GM12878 (cell line): Measurements from ENCODE around the gene UFL1. TPM values are rescaled to one million over a fixed set of nuclear protein-coding genes. Genes with fewer than 3 reads are reported as not detected.

Source experiments
- CHD2 ChIP-seq: IDR thresholded peaks from 2 replicates; pipeline ENCODE4 v1.6.1; 2011; ENCODE audit warnings: low read depth, low read length, improper control_type of control experiment, borderline replicate concordance
- FOS ChIP-seq: IDR thresholded peaks from 3 replicates; pipeline ENCODE4 v1.6.1; 2011; ENCODE audit warnings: borderline replicate concordance; ENCODE audit not compliant: insufficient read length; ENCODE audit errors: extremely low read depth
- FOXM1 ChIP-seq: IDR thresholded peaks from 2 replicates; pipeline ENCODE4 v1.6.1; 2012; ENCODE audit warnings: low read depth, mild to moderate bottlenecking, inconsistent platforms, low read length, moderate library complexity
- GATAD2B ChIP-seq: fragments of 450-650 bp; conservative IDR thresholded peaks from 2 replicates; pipeline ENCODE4 v1.6.1; 2017; ENCODE audit warnings: low read depth, mild to moderate bottlenecking, moderate library complexity
- NFIC ChIP-seq: IDR thresholded peaks from 2 replicates; pipeline ENCODE4 v1.6.1; 2012; ENCODE audit warnings: low read depth, mild to moderate bottlenecking, inconsistent platforms, low read length, moderate library complexity
- NFYB ChIP-seq: IDR thresholded peaks from 2 replicates; pipeline ENCODE4 v1.6.1; 2011; ENCODE audit warnings: low read depth, mild to moderate bottlenecking, low read length, improper control_type of control experiment, moderate library complexity; ENCODE audit not compliant: insufficient read depth
- RFX5 ChIP-seq: IDR thresholded peaks from 2 replicates; pipeline ENCODE4 v1.6.1; 2011; ENCODE audit warnings: low read depth, low read length, improper control_type of control experiment
- RUNX3 ChIP-seq: IDR thresholded peaks from 2 replicates; pipeline ENCODE4 v1.6.1; 2012; ENCODE audit warnings: low read length, inconsistent platforms
- SREBF1 ChIP-seq: IDR thresholded peaks from 2 replicates; pipeline ENCODE4 v1.6.1; 2012; ENCODE audit warnings: mild to moderate bottlenecking, low read length
- TAF1 ChIP-seq: IDR thresholded peaks from 2 replicates; pipeline ENCODE4 v1.6.1; 2011; ENCODE audit warnings: mild to moderate bottlenecking, low read depth, low read length, borderline replicate concordance
- ZNF274 ChIP-seq: IDR thresholded peaks from one replicate; pipeline ENCODE4 v1.8.0; 2011; ENCODE audit not compliant: insufficient read length, insufficient read depth
- polyA plus RNA-seq, 11 experiments: library from polyadenylated mRNA; depleted of rRNA in 4 of 11; unstranded in 6 of 11; stranded (reverse) in 5 of 11; fragments of >200 nt; fragmentation: Nextera tagmentation in 4 of 11; fragmentation: Illumina TruSeq in 1 of 11; extraction: Ambion mirVana in 4 of 11; extraction: Trizol in 1 of 11; gene quantifications; 1 replicate in 1 of 11; 2 replicates in 10 of 11; pipeline versions ENCODE4 v1.2.1 to v1.2.3, GENCODE V29; 2011 to 2016; ENCODE audit warnings: inconsistent platforms in 2 of 11, missing spikeins in 2 of 11, low read depth in 1 of 11
- total RNA-seq, 4 experiments: library from RNA; depleted of rRNA in 3 of 4; stranded (reverse); fragments of >200 nt in 3 of 4; fragmentation: Illumina TruSeq in 1 of 4; extraction: Trizol in 1 of 4; gene quantifications; 2 replicates each; pipeline versions ENCODE4 v1.2.1 to v1.2.3, GENCODE V29; 2013 to 2021
- TF ChIP-seq, protein P1 (sequence below): fragments of 450-650 bp; IDR thresholded peaks from 2 replicates; pipeline ENCODE4 v1.6.1; 2017; ENCODE audit warnings: mild to moderate bottlenecking, moderate library complexity
- TF ChIP-seq, protein P2 (sequence below): IDR thresholded peaks from 2 replicates; pipeline ENCODE4 v1.6.1; 2012; ENCODE audit warnings: low read depth, low read length, improper control_type of control experiment
- TF ChIP-seq, protein P3 (sequence below): fragments of 450-650 bp; formaldehyde crosslinking; IDR thresholded peaks from 2 replicates; pipeline ENCODE4 v1.4.0; 2020; ENCODE audit warnings: mild to moderate bottlenecking, moderate library complexity
- TF ChIP-seq, protein P4 (sequence below): fragments of 450-650 bp; IDR thresholded peaks from 2 replicates; pipeline ENCODE4 v1.6.1; 2018; ENCODE audit warnings: mild to moderate bottlenecking, low read depth, moderate library complexity; ENCODE audit not compliant: partially characterized antibody

Gene UFL1
- total and polyA plus RNA-seq, 10 of the 15 experiments (the other 5 are each of a cell fraction or from before 2014, with no cell fraction given) = 13.8 to 29.3 (median 24.4) TPM

DNA sequence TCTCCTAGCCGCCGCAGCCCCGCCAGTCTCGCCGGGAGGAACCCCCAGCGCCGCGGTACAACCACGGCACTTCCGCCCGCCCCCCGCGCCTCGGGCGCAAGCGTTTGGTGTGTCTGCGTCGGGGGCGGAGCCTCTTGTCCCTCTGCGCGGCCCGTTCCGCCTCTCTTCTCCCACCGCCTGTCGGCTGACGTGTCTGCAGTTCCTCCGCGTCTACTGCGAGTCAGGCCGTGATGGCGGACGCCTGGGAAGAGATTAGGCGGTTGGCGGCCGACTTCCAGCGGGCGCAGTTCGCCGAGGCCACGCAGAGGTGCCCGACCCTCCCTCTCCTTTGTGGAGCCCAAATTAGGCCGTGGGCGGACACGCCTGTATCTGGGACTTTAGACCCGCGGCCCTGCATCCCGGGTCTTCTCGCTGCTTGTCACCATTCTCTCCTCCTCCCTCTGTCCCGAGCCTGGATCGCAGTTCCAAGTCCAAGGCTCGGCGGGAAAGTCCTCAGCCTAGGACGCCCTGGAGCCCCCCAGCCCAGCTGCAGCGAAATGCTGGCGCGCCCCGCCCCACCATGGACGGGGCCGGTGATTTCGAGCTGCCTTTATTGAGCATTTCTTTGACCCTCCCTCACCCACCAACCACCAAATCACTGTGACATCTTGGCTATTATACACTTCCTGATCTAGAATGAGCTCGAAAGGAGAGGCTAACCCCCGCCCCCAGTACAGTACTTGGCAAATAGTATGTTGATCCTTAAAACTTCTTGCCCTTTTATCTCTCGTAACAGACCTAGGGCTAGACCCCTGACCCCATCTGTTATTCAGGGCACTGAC lies at the start of gene UFL1 (continued):
- TF ChIP-seq, protein P1, sequence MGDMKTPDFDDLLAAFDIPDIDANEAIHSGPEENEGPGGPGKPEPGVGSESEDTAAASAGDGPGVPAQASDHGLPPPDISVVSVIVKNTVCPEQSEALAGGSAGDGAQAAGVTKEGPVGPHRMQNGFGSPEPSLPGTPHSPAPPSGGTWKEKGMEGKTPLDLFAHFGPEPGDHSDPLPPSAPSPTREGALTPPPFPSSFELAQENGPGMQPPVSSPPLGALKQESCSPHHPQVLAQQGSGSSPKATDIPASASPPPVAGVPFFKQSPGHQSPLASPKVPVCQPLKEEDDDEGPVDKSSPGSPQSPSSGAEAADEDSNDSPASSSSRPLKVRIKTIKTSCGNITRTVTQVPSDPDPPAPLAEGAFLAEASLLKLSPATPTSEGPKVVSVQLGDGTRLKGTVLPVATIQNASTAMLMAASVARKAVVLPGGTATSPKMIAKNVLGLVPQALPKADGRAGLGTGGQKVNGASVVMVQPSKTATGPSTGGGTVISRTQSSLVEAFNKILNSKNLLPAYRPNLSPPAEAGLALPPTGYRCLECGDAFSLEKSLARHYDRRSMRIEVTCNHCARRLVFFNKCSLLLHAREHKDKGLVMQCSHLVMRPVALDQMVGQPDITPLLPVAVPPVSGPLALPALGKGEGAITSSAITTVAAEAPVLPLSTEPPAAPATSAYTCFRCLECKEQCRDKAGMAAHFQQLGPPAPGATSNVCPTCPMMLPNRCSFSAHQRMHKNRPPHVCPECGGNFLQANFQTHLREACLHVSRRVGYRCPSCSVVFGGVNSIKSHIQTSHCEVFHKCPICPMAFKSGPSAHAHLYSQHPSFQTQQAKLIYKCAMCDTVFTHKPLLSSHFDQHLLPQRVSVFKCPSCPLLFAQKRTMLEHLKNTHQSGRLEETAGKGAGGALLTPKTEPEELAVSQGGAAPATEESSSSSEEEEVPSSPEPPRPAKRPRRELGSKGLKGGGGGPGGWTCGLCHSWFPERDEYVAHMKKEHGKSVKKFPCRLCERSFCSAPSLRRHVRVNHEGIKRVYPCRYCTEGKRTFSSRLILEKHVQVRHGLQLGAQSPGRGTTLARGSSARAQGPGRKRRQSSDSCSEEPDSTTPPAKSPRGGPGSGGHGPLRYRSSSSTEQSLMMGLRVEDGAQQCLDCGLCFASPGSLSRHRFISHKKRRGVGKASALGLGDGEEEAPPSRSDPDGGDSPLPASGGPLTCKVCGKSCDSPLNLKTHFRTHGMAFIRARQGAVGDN = no peak; the same call in none of the 2 replicates
- TF ChIP-seq CHD2 (peak; percentile 50; the same call in 1 of the 2 replicates), RFX5 (no peak), RUNX3 (peak; percentile 81), TAF1 (peak; percentile 92), FOXM1 (0 out of 2 replicates have a peak, but pooled peaks have one; percentile 18), NFIC (no peak), SREBF1 (no peak), NFYB (no peak), GATAD2B (peak; percentile 79; the same call in 1 of the 2 replicates), ZNF274 (no peak), FOS (no peak)
- TF ChIP-seq, protein P2, sequence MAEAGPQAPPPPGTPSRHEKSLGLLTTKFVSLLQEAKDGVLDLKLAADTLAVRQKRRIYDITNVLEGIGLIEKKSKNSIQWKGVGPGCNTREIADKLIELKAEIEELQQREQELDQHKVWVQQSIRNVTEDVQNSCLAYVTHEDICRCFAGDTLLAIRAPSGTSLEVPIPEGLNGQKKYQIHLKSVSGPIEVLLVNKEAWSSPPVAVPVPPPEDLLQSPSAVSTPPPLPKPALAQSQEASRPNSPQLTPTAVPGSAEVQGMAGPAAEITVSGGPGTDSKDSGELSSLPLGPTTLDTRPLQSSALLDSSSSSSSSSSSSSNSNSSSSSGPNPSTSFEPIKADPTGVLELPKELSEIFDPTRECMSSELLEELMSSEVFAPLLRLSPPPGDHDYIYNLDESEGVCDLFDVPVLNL = no peak
- TF ChIP-seq, protein P3, sequence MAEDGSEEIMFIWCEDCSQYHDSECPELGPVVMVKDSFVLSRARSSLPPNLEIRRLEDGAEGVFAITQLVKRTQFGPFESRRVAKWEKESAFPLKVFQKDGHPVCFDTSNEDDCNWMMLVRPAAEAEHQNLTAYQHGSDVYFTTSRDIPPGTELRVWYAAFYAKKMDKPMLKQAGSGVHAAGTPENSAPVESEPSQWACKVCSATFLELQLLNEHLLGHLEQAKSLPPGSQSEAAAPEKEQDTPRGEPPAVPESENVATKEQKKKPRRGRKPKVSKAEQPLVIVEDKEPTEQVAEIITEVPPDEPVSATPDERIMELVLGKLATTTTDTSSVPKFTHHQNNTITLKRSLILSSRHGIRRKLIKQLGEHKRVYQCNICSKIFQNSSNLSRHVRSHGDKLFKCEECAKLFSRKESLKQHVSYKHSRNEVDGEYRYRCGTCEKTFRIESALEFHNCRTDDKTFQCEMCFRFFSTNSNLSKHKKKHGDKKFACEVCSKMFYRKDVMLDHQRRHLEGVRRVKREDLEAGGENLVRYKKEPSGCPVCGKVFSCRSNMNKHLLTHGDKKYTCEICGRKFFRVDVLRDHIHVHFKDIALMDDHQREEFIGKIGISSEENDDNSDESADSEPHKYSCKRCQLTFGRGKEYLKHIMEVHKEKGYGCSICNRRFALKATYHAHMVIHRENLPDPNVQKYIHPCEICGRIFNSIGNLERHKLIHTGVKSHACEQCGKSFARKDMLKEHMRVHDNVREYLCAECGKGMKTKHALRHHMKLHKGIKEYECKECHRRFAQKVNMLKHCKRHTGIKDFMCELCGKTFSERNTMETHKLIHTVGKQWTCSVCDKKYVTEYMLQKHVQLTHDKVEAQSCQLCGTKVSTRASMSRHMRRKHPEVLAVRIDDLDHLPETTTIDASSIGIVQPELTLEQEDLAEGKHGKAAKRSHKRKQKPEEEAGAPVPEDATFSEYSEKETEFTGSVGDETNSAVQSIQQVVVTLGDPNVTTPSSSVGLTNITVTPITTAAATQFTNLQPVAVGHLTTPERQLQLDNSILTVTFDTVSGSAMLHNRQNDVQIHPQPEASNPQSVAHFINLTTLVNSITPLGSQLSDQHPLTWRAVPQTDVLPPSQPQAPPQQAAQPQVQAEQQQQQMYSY (CRISPR knock-in tag) = no peak
- TF ChIP-seq, protein P4, sequence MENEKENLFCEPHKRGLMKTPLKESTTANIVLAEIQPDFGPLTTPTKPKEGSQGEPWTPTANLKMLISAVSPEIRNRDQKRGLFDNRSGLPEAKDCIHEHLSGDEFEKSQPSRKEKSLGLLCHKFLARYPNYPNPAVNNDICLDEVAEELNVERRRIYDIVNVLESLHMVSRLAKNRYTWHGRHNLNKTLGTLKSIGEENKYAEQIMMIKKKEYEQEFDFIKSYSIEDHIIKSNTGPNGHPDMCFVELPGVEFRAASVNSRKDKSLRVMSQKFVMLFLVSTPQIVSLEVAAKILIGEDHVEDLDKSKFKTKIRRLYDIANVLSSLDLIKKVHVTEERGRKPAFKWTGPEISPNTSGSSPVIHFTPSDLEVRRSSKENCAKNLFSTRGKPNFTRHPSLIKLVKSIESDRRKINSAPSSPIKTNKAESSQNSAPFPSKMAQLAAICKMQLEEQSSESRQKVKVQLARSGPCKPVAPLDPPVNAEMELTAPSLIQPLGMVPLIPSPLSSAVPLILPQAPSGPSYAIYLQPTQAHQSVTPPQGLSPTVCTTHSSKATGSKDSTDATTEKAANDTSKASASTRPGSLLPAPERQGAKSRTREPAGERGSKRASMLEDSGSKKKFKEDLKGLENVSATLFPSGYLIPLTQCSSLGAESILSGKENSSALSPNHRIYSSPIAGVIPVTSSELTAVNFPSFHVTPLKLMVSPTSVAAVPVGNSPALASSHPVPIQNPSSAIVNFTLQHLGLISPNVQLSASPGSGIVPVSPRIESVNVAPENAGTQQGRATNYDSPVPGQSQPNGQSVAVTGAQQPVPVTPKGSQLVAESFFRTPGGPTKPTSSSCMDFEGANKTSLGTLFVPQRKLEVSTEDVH = no peak
